ENCODE measurements around the gene PRR20G.

Gene PRR20G

GRCh38 chr3:127287840-127288239 lies at the start of gene PRR20G:
PRR20G (minus strand) TSS chr3:127288046; CDS start chr3:127287365, 681 bp downstream.
- H3K27ac ChIP-seq (ENCODE audit: poor library complexity, severe bottlenecking) = peak within 1 kb of the TSS; percentile 42
- no peak for DNase-seq (ENCODE audit: low spot score)
- ATAC-seq (ENCODE audit: low read depth) = no peak

GRCh38 chr3:127337001-127337400 lies 49.2 kb upstream of the PRR20G start:
- Histone ChIP-seq H3K9me3 (ENCODE audit: severe bottlenecking) (no peaks in the 10 kb centered on the region), H3K27ac (ENCODE audit: poor library complexity, severe bottlenecking) (no peak overlapping the region), H3K4me1 (ENCODE audit: insufficient read depth, poor library complexity, severe bottlenecking) (no peaks in the 10 kb centered on the region), H3K27me3 (ENCODE audit: insufficient read depth, poor library complexity, severe bottlenecking) (no peaks in the 10 kb centered on the region), H3K4me3 (ENCODE audit: severe bottlenecking) (no peak overlapping the region), H3K36me3 (ENCODE audit: low read depth) (no peaks in the 10 kb centered on the region)
- no peak for ATAC-seq (ENCODE audit: low read depth)
- TF ChIP-seq CTCF (IDR thresholded peaks at IDR 0.05; ENCODE audit: poor library complexity, severe bottlenecking) = no peak
- peak; percentile 19 for DNase-seq (ENCODE audit: low spot score)

More at GRCh38 chr3:127287840-127288239, at the start of gene PRR20G:
- no peaks in the 10 kb centered on the region for H3K36me3 ChIP-seq (ENCODE audit: low read depth)
- no peak for TF ChIP-seq CTCF (IDR thresholded peaks at IDR 0.05; ENCODE audit: poor library complexity, severe bottlenecking)
- H3K4me1 ChIP-seq (ENCODE audit: insufficient read depth, poor library complexity, severe bottlenecking) = peaks cover 6% of the 10 kb centered on the region
- H3K9me3 ChIP-seq (ENCODE audit: severe bottlenecking) = no peaks in the 10 kb centered on the region
- H3K27me3 ChIP-seq (ENCODE audit: insufficient read depth, poor library complexity, severe bottlenecking) = no peaks in the 10 kb centered on the region
- no peak within 1 kb of the TSS for H3K4me3 ChIP-seq (ENCODE audit: severe bottlenecking)

GRCh38 chr3:127336101-127336500 lies 48.3 kb upstream of the PRR20G start:
- no peak overlapping the region for H3K4me3 ChIP-seq (ENCODE audit: severe bottlenecking)
- no peak for TF ChIP-seq CTCF (IDR thresholded peaks at IDR 0.05; ENCODE audit: poor library complexity, severe bottlenecking)
- no peaks in the 10 kb centered on the region for H3K4me1 ChIP-seq (ENCODE audit: insufficient read depth, poor library complexity, severe bottlenecking)
- H3K9me3 ChIP-seq (ENCODE audit: severe bottlenecking) = no peaks in the 10 kb centered on the region
- DNase-seq (ENCODE audit: low spot score) (peak; percentile 16), ATAC-seq (ENCODE audit: low read depth) (no peak)
- H3K36me3 ChIP-seq (ENCODE audit: low read depth) = no peaks in the 10 kb centered on the region
- H3K27ac ChIP-seq (ENCODE audit: poor library complexity, severe bottlenecking) = no peak overlapping the region
- H3K27me3 ChIP-seq (ENCODE audit: insufficient read depth, poor library complexity, severe bottlenecking) = no peaks in the 10 kb centered on the region

- H3K4me1 ChIP-seq (ENCODE audit: insufficient read depth, poor library complexity, severe bottlenecking) = no peaks in the 10 kb centered on the region
- H3K27ac ChIP-seq (ENCODE audit: poor library complexity, severe bottlenecking) = no peak overlapping the region
- H3K36me3 ChIP-seq (ENCODE audit: low read depth) = no peaks in the 10 kb centered on the region
- H3K9me3 ChIP-seq (ENCODE audit: severe bottlenecking) = peaks cover 2% of the 10 kb centered on the region
- no peak for DNase-seq (ENCODE audit: low spot score)
- no peak for ATAC-seq (ENCODE audit: low read depth)
- H3K27me3 ChIP-seq (ENCODE audit: insufficient read depth, poor library complexity, severe bottlenecking) = no peaks in the 10 kb centered on the region
- no peak overlapping the region for H3K4me3 ChIP-seq (ENCODE audit: severe bottlenecking)
- no peak for TF ChIP-seq CTCF (IDR thresholded peaks at IDR 0.05; ENCODE audit: poor library complexity, severe bottlenecking)
These were observed 42.5 kb upstream of the PRR20G start for GRCh38 chr3:127330385-127330784.

GRCh38 chr3:127329631-127330285 lies 41.9 kb upstream of the PRR20G start:
- ATAC-seq (ENCODE audit: low read depth) (no peak), DNase-seq (ENCODE audit: low spot score) (no peak)
- H3K36me3 ChIP-seq (ENCODE audit: low read depth) = no peaks in the 10 kb centered on the region
- no peak overlapping the region for H3K4me3 ChIP-seq (ENCODE audit: severe bottlenecking)
- no peaks in the 10 kb centered on the region for H3K27me3 ChIP-seq (ENCODE audit: insufficient read depth, poor library complexity, severe bottlenecking)
- no peak overlapping the region for H3K27ac ChIP-seq (ENCODE audit: poor library complexity, severe bottlenecking)
- no peak for TF ChIP-seq CTCF (IDR thresholded peaks at IDR 0.05; ENCODE audit: poor library complexity, severe bottlenecking)
- peaks cover 2% of the 10 kb centered on the region for H3K9me3 ChIP-seq (ENCODE audit: severe bottlenecking)
- H3K4me1 ChIP-seq (ENCODE audit: insufficient read depth, poor library complexity, severe bottlenecking) = no peaks in the 10 kb centered on the region

All from RWPE2 (cell line).